ENCODE data around the gene HTT.
"Not testable (repeated sequence)": the region's sequence is repeated elsewhere in the genome, so short reads cannot be mapped to it uniquely, and the experiment has no call there.

The HTT gene

DNA sequence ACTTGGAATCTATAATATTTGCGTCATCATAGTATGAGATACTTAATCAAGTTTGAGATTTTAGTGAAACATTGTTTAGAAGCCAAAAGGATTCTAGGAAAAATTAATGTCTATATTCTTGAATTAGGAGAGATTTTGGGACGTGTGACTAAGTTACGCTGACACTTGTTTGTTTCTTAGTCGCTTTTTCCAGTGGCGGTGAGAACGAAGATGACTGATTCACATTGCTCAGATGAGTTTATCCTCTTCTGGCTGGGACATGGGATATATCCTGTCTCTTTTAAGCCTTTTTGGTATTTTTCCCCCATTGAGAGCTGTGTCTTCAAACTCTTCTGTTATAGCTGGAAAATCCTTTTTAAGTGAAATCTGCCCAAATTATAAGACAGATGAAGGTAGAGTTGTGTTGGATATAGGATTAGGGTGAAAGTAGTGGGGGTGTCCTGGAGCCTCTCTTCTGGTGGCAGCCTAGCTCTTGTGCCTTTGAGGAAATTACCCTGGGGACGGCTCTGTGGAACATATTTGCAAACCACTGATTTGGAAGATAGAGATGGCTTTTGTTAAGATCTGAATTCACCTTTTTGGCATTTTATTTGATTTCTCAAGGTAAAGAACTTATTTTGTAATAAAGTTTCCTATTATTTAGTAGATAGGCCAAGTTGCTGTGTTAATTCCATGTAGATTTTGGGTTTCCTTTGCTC, 49.7 kb downstream of the HTT start:
- DNase-seq: no peak

DNA sequence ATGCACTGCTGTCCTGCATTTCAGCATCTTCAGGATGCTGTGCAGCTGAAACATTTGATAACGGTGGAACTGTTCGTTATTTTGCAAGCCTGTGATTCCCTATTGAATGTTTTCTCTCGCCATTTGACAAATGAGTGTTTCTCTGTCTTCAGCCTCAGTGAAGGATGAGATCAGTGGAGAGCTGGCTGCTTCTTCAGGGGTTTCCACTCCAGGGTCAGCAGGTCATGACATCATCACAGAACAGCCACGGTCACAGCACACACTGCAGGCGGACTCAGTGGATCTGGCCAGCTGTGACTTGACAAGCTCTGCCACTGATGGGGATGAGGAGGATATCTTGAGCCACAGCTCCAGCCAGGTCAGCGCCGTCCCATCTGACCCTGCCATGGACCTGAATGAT, 52.6 kb downstream of the HTT start:
- DNase-seq: no peak

DNA sequence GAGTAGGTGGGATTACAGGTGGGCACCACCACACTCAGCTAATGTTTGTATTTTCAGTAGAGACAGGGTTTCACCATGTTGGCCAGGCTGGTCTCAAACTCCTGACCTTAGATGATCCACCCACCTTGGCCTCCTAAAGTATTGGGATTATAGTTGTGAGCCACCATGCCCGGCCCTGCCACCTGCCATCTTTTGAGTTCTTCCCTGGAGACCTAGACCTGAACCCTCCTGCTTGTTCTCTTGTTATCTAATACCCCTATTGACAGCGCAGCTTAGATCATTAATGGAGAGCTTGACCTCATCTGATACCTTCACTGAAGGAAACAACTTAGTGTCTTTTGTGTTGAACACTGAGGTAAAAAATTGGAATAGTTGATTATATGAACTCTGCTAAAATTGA, 53.6 kb downstream of the HTT start:
- no peak for DNase-seq

DNA sequence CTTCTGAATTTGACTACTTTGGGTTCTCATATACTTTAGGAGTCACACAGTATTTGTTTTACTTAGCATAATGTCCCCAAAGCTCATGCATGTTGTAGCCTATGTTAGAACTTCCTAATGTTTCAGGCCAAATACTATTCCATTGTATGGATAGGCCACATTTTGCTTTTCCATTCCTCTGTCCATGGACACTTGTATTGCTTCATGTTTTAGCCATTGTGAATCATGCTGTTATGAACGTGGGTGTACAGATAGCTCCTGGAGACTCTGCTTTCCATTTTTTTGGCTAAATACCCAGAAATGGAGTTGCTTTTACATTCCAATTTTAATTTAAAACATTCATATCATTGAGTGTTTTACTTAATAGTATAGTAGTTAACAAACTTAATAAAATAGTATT, 54.5 kb downstream of the HTT start:
- DNase-seq: no peak

DNA sequence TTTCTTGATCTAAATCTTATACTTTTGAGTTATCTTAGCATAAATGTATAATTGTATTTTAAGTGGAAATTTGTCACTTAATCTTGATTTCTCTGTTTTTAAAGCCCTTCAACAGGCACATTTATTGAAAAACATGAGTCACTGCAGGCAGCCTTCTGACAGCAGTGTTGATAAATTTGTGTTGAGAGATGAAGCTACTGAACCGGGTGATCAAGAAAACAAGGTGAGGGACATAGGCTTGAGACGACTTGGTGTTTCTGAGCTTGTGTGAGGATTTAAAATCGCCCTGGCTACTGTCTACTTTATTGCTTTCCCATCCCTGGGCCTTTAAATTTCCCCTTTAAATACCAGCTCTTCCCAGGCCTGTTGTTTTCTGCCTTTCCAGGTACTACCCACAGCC, 55.7 kb downstream of the HTT start:
- no peak for DNase-seq

DNA sequence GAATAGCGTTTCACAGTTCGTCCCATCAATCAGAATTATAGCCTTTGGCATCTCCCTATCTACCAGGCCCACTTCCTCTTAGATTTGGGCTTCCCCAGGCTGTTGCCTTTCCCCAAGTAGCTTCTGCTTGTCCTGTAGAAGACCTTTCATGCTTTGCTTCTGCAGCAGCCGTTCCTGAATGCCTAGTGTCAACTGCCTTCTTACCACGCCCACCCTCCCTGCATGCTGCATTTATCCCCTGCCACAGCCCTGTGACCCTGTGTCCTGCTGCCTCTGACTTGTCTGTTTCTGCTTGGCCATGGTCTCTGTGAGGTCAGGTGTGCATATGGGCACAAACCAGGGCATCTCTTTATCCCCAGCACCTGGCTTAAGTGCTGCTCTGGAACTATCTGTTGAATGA, 56.3 kb downstream of the HTT start:
- DNase-seq: no peak

DNA sequence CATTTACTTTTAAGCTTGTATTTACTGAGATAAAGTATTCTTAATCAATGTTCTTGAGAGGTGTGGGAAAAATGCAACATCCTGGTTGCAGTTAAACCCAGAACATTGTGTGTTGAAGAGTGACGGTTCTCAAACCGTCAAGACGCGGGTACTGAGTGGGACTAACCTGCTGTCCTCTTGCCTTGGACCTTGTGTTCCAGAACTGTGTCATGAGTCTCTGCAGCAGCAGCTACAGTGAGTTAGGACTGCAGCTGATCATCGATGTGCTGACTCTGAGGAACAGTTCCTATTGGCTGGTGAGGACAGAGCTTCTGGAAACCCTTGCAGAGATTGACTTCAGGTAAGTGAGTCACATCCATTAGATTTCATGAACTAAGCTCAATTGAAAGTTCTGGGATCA, 59.7 kb downstream of the HTT start:
- no peak for DNase-seq

DNA sequence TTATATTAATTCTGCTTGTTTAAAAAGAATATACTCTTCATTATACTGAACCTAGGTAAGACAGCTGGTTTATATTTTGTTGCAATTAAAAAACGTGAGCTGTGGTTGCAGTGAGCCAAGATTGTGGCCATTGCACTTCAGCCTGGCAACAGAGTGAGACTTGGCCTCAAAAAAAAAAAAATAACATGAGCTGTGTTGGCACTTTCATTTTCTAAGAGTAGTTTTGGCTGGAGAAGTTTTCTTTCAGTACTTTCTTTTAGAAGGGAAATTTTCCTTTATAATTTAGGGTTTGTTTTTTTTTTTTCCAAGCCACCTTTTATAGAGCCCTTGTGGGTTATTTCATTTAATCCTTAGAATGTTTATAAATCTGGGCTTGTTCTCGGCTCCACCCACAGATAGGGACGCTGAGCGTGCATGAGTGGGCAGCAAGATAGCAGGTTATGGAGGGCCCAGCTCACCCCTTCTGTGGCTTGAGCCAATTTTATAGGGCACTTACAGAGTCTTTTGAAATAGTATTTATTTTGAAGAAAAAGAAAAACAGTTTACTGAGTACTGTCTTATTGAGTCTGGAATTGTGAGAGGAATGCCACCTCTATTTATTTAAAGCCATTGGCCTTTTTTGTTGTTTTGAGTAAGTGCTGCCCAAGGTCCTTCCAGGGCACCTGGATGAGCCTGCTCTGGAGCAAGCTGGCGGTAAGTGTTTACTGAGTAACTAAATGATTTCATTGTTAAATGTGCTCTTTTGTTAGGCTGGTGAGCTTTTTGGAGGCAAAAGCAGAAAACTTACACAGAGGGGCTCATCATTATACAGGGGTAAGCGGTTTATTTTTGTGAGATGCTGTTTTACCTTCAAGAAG, 60.9 kb downstream of the HTT start:
- DNase-seq: no peak

DNA sequence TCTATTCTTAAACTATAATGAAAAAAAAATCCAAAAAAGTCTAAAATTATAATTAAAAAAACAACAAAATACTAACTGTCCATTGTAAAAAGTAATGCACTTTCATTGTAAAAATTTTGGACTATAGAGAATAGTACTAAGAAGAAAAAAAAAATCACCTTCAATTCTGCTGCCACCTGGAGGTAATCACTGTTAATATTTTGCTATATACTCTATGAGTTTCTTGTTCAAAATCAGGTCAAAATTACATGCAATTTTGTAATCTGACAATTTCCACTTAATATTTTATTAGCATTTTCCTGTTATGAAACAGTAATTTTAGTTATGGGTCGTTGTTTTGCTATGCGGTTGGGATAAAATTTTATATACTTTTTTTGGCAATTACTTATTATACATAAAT, 62.0 kb downstream of the HTT start:
- DNase-seq: no peak

DNA sequence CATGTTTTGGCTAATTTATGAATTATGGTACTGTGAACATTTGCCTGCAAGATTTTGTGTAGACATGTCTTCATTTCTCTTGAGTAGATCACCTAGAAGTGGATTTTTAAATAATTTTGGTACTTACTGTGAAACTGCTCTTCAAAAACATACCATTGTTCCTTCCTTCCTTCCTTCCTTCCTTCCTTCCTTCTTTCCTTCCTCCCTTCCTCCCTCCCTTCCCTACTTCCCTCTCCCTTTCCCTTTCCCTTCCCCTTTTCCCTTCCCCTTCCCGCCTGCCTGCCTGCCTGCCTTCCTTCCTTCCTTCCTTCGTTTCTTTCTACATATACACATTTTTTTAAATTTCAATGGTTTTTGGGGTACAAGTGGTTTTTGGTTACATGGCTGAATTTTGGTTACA, 63.4 kb downstream of the HTT start:
- DNase-seq: no peak

DNA sequence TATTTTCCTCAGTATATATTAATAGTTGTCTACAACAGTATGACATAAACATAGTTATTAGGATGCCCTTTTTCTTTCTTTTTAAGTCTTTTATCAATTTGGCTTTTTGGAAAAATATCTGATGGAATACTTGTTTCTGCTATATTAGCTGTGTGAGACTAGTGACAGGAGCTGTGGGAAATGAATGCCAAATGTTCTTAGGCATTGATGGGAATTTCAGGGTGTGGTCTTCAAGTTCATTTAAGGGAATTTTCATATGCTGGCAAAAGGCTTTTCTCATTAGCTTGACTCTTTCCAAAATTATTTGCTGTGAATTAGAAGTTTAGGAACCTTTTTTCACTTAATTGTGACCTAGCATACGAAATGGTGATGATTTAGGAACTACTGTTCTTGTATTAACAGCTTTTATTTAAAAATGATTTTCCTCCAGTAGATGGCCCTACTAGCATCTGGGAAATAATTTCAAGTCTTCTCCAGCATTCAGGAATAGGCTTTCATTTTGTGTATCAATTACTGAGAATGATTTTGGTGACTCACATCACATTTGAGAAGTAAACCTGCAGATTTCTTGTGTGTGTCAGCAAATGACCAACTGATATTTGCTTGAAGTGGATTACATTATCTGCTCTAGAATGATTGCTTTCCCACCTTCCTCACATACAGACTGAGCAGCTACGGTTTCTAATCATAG, 70.9 kb downstream of the HTT start:
- no peak for DNase-seq

DNA sequence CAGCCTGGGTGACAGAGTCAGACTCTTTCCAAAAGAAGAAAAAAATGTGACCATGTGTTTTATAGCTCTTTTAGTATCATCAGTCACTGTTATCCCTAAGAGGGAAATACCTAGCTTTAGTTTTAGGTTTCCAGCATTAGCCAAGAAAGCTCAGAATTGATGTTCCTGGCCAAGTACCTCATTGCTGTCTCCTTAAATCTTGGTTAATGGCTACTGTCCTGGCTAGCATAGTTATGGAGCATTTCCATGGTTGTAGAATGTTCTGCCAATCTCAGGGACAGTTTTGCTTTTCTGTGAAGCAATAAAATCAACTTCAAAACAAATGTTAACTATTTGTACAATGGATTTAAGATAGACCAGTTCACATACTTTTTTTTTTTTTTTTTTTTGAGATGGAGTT, 74.4 kb downstream of the HTT start:
- no peak for DNase-seq

DNA sequence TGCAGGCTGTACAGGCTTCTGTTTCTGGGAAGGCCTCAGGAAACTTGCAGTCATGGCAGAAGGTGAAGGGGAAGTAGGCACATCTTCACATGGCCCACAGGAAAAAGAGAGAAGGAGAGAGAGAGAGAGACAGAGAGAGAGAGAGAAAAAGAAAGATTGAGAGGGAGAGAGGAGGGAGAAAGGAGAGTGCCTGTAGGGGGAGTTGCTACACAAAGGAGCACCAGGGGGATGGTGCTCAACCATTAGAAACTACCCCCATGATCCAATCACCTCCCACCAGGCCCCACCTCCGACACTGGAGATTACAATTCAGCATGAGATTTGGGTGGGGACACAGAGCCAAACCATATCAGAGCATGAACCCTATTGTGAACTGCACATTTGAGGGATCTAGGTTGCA, 76.8 kb downstream of the HTT start:
- DNase-seq: not testable (repeated sequence)

DNA sequence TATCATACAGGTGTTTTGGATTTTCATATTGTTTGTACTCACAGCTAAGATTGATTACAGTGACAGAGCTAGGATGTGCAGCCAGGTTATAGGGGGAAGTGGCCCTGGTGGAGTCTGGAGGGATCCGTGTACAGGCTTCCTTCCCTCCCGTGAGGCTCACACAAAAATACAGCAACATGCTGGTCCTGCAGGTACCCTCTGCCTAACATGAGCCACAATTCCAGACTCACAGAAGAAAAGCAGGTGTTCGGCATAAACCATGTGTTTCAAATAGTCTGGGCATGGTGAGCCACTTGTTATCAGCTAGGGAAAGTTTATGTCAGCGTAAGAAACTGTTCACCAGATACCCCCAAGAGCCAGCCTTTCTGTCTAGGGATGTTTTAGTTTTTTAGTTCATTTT, 82.9 kb downstream of the HTT start:
- DNase-seq: no peak

DNA sequence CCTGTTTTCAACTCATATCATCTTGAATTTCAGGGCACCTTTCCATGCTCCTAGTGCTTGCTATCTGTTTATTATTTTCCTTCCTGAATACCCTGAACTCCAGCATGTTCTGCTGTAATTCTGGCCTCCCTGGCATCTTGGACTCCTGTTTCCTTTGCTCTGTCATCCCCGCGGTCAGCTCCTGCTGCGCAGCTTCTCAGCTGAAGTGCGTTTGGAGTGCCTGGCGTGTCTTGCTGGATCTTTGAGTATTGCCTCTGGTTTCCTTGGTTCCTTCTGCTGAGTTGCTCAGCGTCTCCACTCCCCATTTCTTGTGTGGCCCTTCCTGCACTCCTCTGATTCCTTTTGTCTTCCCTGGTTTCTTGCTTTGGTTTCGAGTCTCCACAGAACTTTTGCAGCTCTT, 84.4 kb downstream of the HTT start:
- no peak for DNase-seq

DNA sequence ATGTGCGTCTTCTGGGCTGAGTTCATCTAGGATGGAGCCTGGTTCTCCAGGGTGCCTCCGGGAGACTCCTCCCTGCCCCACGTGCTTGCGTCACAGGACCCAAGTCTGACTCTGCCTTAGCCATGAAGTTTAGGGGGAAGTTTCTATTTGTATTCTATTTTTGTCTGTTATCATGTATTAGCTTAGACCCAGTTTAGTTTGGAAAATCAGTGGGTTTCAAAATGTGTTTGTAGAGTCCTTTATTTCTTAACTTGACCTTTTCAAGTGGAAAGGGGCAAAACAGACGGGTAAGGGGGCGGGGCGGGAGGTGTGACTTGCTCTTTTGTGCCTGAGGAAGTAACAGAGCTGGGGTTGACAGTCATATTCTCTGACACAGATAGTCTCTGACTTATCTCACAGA, 86.0 kb downstream of the HTT start:
- no peak for DNase-seq

DNA sequence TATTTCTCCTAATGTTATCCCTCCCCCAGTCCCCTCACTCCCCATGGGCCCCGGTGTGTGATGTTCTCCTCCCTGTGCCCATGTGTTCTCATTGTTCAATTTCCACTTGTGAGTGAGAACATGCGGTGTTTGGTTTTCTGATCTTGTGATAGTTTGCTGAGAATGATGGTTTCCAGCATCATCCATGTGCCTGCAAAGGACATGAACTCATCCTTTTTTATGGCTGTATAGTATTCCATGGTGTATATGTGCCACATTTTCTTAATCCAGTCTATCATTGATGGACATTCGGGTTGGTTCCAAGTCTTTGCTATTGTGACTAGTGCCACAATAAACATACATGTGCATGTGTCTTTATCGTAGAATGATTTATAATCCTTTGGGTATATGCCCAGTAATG, 86.6 kb downstream of the HTT start:
- not testable (repeated sequence) for DNase-seq

DNA sequence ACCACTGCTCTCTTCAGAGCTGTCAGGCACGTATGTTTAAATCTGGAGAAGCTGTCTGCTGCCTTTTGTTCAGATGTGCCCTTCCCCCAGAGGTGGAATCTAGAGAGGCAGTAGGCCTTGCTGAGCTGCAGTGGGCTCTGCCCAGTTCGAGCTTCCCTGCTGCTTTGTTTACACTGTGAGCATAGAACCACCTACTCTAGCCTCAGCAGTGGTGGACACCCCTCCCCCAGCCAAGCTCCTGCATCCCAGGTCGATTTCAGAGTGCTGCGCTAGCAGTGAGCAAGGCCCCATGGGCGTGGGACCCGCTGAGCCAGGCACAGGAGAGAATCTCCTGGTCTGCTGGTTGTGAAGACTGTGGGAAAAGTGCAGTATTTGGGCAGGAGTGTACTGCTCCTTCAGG, 92.0 kb downstream of the HTT start:
- not testable (repeated sequence) for DNase-seq

DNA sequence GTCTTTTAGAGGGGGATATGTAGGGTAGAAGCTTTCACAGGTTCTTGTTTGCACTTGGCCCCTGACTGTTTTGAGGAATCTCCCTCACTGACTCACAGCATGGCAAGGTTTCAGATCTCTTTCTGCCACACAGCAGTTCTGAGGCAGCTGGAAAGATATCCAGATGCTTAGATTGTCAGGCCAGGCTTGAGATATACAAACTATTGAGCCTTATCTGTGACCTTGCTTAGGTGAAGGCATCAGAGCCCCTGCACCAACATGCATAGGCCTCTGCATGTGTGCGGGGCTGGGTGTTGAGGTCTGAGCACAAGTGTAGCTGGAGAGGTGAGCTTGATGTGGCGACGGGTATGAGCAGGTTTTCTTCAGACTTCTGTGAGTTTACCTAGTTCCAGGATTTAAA, 93.5 kb downstream of the HTT start:
- no peak for DNase-seq

DNA sequence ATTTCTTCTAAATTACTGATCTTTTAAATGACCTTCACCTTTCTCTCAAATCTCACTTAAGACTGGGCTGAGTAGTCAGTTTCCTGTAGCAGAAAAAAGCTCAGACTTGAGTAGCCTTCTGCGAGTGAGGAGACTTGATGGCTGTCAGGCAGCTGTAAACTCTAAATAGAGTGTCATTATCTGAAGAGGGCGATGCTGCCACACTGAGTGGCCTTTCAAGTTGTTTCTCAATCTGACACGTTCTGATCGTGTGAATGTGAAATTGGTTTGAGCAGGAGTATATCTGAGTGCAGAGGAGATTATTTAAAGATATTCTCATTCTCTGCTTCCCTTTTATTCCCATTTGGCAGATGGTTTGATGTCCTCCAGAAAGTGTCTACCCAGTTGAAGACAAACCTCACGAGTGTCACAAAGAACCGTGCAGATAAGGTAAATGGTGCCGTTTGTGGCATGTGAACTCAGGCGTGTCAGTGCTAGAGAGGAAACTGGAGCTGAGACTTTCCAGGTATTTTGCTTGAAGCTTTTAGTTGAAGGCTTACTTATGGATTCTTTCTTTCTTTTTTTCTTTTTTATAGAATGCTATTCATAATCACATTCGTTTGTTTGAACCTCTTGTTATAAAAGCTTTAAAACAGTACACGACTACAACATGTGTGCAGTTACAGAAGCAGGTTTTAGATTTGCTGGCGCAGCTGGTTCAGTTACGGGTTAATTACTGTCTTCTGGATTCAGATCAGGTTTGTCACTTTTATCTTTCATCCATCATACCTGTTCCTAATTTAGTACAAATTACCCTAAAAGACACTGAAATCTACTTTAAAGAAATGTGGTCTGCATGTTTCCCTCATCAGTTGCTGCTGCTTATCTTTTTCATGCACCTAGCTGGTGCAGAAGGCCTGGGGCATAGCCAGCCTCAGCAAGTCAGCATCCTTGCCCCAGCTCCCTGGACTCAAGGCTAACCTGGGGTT, 100.2 kb downstream of the HTT start:
- no peak for DNase-seq

DNA sequence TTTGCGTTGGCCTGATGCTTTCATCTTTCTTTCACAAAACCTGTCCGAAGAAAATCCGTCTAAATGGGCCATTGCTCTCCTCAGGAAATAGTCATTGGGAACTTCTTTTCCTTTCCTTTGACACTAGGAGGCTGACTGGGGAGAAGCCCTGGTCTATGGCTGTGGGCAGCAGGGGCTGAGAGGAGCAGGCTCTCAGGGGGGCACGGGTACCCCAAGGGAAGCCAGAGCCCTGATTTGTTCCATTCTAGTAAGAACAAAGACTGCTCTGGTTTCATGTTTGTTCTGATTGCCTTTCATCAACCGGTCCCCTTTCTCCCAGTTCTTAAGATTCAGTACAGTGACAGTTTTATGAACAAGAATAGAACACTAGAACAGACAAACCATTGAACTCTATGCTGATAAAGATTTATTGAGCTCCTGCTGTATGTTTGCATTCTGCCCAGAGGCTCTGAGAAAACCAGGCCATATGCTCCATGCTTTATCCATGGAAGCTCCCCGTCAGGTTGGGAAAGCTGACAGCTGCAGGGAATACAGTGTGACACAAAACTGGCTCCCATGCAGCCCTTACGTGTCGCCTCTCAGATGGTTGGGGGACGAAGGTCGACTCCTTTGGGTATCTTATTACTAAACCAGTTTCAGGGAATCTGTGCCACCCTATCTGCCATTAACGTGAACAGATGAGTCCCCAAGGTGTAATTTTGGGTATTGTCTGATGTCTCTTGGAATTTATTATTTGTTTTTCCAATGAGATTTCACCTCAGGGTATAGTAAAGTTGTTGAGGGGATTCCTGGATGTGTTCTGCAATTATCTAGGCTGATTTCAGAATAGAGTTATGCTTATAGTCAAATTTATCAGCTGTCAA, 102.1 kb downstream of the HTT start:
- no peak for DNase-seq

DNA sequence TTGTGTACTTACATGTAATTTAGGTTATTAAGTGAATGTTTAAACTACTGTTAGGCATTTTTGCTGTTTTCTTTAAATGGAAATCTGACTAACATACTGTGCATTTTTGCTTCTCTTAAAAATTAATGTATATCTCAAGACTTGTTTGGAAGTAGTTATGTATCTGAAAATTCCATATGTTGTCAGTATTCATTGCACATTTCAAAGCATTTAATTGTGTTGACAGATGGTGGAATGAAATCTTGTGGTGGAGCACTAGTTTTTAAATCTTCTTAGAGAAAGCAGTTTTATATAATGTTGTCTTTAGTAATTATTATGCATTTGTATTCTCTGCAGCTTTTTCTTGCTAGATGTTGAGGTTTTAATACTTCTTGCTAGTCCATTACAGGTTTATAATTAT, 102.9 kb downstream of the HTT start:
- no peak for DNase-seq
